Ishikawa (cell line): Measurements from ENCODE around the gene OS9.

Source experiments
- CEBPB ChIP-seq: IDR thresholded peaks from 2 replicates; pipeline ENCODE4 v1.6.1; 2012
- CREB1 ChIP-seq: IDR thresholded peaks from 2 replicates; pipeline ENCODE4 v1.6.1; 2012; ENCODE audit warnings: low read depth
- EGR1 ChIP-seq: IDR thresholded peaks from 2 replicates; pipeline ENCODE4 v1.6.1; 2012
- EP300 ChIP-seq: IDR thresholded peaks from 2 replicates; pipeline ENCODE4 v1.6.1; 2012; ENCODE audit warnings: borderline replicate concordance
- FOXM1 ChIP-seq: IDR thresholded peaks from 2 replicates; pipeline ENCODE4 v1.6.1; 2012; ENCODE audit warnings: low read depth, borderline replicate concordance
- NFIC ChIP-seq: IDR thresholded peaks from 2 replicates; pipeline ENCODE4 v1.6.1; 2012
- RAD21 ChIP-seq: IDR thresholded peaks from 2 replicates; pipeline ENCODE4 v1.6.1; 2012; ENCODE audit warnings: low read depth
- TAF1 ChIP-seq: IDR thresholded peaks from 2 replicates; pipeline ENCODE4 v1.6.1; 2012; ENCODE audit warnings: low read depth, mild to moderate bottlenecking
- TCF12 ChIP-seq: IDR thresholded peaks from 2 replicates; pipeline ENCODE4 v1.6.1; 2012; ENCODE audit warnings: low read depth
- TEAD4 ChIP-seq: IDR thresholded peaks from 2 replicates; pipeline ENCODE4 v1.6.1; 2012
- YY1 ChIP-seq: IDR thresholded peaks from 2 replicates; pipeline ENCODE4 v1.6.1; 2012; ENCODE audit warnings: low read depth
- ZBTB7A ChIP-seq: IDR thresholded peaks from 2 replicates; pipeline ENCODE4 v1.6.1; 2012; ENCODE audit warnings: low read depth
- TF ChIP-seq, protein P1 (sequence below): IDR thresholded peaks from 2 replicates; pipeline ENCODE4 v1.6.1; 2012
- TF ChIP-seq, protein P2 (sequence below): IDR thresholded peaks from 2 replicates; pipeline ENCODE4 v1.6.1; 2012
- TF ChIP-seq, protein P3 (sequence below): IDR thresholded peaks from 2 replicates; pipeline ENCODE4 v1.6.1; 2012; ENCODE audit warnings: low read depth, mild to moderate bottlenecking

Gene OS9

DNA sequence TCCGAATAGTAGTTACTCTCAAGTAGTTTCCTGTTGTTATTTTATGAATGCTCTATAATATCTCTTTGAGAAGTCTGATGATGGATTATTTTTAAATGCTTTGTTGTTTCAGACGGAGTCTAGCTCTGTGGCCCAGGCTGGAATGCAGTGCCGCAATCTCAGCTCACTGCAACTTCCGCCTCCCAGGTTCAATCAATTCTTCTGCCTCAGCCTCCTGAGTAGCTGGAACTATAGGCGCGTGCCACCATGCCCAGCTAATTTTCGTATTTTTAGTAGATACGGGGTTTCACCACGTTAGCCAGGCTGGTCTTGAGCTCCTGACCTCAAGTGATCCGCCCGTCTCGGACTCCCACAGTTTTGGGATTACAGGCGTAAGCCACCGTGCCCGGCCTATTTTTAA lies 1.4 kb upstream of the OS9 start:
- no peak for TF ChIP-seq YY1
- no peak for TF ChIP-seq NFIC
- TF ChIP-seq, protein P1, sequence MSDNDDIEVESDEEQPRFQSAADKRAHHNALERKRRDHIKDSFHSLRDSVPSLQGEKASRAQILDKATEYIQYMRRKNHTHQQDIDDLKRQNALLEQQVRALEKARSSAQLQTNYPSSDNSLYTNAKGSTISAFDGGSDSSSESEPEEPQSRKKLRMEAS, result no peak
- no peak for TF ChIP-seq EGR1
- TF ChIP-seq EP300, result no peak
- no peak for TF ChIP-seq CEBPB
- TF ChIP-seq TCF12, result no peak
- TF ChIP-seq ZBTB7A, result no peak
- TF ChIP-seq, protein P2, sequence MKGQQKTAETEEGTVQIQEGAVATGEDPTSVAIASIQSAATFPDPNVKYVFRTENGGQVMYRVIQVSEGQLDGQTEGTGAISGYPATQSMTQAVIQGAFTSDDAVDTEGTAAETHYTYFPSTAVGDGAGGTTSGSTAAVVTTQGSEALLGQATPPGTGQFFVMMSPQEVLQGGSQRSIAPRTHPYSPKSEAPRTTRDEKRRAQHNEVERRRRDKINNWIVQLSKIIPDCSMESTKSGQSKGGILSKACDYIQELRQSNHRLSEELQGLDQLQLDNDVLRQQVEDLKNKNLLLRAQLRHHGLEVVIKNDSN, result no peak
- no peak for TF ChIP-seq TAF1
- no peak for TF ChIP-seq FOXM1
- TF ChIP-seq TEAD4, result no peak
- TF ChIP-seq, protein P3, sequence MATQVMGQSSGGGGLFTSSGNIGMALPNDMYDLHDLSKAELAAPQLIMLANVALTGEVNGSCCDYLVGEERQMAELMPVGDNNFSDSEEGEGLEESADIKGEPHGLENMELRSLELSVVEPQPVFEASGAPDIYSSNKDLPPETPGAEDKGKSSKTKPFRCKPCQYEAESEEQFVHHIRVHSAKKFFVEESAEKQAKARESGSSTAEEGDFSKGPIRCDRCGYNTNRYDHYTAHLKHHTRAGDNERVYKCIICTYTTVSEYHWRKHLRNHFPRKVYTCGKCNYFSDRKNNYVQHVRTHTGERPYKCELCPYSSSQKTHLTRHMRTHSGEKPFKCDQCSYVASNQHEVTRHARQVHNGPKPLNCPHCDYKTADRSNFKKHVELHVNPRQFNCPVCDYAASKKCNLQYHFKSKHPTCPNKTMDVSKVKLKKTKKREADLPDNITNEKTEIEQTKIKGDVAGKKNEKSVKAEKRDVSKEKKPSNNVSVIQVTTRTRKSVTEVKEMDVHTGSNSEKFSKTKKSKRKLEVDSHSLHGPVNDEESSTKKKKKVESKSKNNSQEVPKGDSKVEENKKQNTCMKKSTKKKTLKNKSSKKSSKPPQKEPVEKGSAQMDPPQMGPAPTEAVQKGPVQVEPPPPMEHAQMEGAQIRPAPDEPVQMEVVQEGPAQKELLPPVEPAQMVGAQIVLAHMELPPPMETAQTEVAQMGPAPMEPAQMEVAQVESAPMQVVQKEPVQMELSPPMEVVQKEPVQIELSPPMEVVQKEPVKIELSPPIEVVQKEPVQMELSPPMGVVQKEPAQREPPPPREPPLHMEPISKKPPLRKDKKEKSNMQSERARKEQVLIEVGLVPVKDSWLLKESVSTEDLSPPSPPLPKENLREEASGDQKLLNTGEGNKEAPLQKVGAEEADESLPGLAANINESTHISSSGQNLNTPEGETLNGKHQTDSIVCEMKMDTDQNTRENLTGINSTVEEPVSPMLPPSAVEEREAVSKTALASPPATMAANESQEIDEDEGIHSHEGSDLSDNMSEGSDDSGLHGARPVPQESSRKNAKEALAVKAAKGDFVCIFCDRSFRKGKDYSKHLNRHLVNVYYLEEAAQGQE, result no peak
- no peak for TF ChIP-seq CREB1
- TF ChIP-seq RAD21, result no peak

DNA sequence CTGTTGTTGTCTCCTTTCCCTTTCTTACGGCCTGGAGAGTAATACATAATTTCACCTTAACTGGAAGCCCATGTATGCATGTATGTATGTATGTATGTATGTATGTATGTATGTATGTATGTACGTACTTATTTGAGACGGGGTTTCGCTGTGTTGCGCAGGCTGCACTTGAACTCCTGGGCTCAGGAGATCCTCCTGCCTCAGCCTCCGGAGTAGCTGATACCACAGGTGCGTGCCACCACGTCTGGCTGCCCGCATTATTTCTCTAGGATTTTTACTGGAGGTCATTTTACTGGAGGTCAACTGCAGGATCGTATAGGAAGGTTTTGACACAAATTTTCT lies 644 bp upstream of the OS9 start:
- TF ChIP-seq, protein P3, result no peak
- no peak for TF ChIP-seq NFIC
- no peak for TF ChIP-seq RAD21
- TF ChIP-seq TAF1, result no peak
- TF ChIP-seq, protein P2, result no peak
- no peak for TF ChIP-seq CEBPB
- TF ChIP-seq, protein P1, result no peak
- no peak for TF ChIP-seq ZBTB7A
- TF ChIP-seq FOXM1, result no peak
- TF ChIP-seq CREB1, result no peak
- TF ChIP-seq EP300, result no peak
- no peak for TF ChIP-seq EGR1

DNA sequence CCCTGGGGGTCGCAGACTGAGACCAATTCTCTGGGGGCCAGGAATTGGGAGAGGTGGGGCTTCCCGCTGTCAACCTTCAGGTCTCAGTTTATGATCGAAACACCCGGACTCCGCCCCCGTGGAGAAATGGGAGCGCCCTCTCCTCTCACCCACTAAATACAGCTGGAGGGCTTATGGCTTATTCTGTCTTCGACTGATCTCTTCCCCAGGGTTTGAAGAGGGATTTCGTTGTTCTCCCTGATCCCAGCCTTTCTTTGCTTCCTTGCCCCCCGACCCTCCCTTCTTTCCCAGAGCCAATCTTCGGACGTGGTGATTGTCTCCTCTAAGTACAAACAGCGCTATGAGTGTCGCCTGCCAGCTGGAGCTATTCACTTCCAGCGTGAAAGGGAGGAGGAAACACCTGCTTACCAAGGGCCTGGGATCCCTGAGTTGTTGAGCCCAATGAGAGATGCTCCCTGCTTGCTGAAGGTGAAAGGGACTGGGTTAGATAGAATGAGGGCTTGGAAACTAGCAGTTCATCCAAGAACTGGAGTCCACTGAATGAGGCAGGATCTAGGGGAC lies 607 bp downstream of the OS9 start:
- TF ChIP-seq YY1 (no peak), EGR1 (no peak), ZBTB7A (no peak), NFIC (no peak), TAF1 (no peak), RAD21 (no peak), CREB1 (no peak), TEAD4 (no peak), FOXM1 (no peak), TCF12 (no peak), EP300 (no peak), CEBPB (no peak)
- TF ChIP-seq, protein P1, result no peak
- TF ChIP-seq, protein P3, result no peak
- TF ChIP-seq, protein P2, result no peak
